ENCODE measurements around the gene TNPO2. TPM values are rescaled to one million over a fixed set of nuclear protein-coding genes. Genes with fewer than 3 reads are reported as not detected.

Gene TNPO2
- total RNA-seq, 1 experiment from 2014 or later, result 105 TPM

DNA sequence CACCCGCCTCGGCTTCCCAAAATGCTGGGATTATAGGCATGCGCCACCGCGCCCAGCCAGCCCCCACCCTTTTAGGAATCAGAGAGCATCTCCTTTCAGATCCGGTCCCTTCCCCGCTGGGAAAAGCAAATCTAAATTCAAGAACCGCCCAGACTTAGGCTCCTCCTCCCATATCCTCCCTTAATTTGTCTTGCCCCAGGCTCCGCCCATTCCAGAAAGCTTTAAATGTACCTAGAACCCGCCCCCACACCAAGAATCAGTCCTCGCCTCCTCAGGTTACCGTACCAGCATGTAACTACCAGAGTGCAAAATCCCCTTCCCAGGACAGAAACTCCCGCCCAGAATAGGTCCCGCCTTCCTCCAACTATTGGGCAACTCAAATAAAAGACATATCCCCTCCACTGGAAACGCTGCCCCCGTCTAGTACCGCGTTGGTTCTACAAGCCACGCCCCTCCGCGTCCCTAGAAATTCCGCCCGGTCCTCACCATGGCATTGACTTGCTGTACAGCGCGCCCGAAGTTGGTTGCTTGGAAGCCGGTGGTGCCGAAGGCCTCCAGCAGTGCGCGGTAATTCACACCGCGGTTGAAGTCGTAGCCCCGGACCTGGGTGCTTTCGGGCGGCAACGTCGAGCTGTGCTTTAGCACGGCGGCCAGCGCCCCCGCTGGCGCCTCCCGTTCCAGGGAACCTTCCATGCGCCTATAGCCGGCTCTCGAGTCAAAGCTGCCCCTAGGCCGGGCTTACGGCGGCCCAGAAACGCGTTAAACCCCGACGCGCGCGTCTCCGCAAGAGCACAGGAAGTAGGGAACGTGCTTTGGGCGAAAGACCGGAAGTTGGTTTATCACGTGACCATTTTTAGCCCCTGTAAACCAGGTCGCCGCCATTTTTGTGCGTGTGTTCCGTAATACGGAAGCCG, 42.4 kb downstream of the TNPO2 start, which contains the start of gene DHPS (continued):
- TF ChIP-seq ZNF532 (CRISPR knock-in tag; IDR thresholded peaks at IDR 0.05; ENCODE audit: borderline replicate concordance) (no peak), ZNF281 (CRISPR knock-in tag; IDR thresholded peaks at IDR 0.05) (no peak), ZNF512 (CRISPR knock-in tag; IDR thresholded peaks at IDR 0.05; ENCODE audit: borderline replicate concordance) (no peak), PRDM15 (CRISPR knock-in tag; IDR thresholded peaks at IDR 0.05) (no peak), FOXP1 (CRISPR knock-in tag; IDR thresholded peaks at IDR 0.05; ENCODE audit: borderline replicate concordance) (0 out of 2 replicates have a peak, but pooled peaks have one; percentile 19), ZNF423 (CRISPR knock-in tag; IDR thresholded peaks at IDR 0.05) (0 out of 2 replicates have a peak, but pooled peaks have one; percentile 5), ZNF263 (CRISPR knock-in tag; IDR thresholded peaks at IDR 0.05; ENCODE audit: low read depth) (no peak), FOXJ3 (CRISPR knock-in tag; IDR thresholded peaks at IDR 0.05; ENCODE audit: borderline replicate concordance) (no peak), TP53 (CRISPR knock-in tag; IDR thresholded peaks at IDR 0.05) (no peak), ZNF396 (CRISPR knock-in tag; IDR thresholded peaks at IDR 0.05; ENCODE audit: borderline replicate concordance) (no peak), SP1 (CRISPR knock-in tag; conservative IDR thresholded peaks at IDR 0.05) (peak; percentile 42), TEAD4 (CRISPR knock-in tag; IDR thresholded peaks at IDR 0.05) (peak; percentile 58; the same call in 1 of the 2 replicates), JUN (CRISPR knock-in tag; IDR thresholded peaks at IDR 0.05) (peak; percentile 62; the same call in 1 of the 2 replicates)
- TF ChIP-seq, protein P1, sequence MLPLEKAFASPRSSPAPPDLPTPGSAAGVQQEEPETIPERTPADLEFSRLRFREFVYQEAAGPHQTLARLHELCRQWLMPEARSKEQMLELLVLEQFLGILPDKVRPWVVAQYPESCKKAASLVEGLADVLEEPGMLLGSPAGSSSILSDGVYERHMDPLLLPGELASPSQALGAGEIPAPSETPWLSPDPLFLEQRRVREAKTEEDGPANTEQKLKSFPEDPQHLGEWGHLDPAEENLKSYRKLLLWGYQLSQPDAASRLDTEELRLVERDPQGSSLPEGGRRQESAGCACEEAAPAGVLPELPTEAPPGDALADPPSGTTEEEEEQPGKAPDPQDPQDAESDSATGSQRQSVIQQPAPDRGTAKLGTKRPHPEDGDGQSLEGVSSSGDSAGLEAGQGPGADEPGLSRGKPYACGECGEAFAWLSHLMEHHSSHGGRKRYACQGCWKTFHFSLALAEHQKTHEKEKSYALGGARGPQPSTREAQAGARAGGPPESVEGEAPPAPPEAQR (CRISPR knock-in tag; IDR thresholded peaks at IDR 0.05), result no peak
- TF ChIP-seq, protein P2, sequence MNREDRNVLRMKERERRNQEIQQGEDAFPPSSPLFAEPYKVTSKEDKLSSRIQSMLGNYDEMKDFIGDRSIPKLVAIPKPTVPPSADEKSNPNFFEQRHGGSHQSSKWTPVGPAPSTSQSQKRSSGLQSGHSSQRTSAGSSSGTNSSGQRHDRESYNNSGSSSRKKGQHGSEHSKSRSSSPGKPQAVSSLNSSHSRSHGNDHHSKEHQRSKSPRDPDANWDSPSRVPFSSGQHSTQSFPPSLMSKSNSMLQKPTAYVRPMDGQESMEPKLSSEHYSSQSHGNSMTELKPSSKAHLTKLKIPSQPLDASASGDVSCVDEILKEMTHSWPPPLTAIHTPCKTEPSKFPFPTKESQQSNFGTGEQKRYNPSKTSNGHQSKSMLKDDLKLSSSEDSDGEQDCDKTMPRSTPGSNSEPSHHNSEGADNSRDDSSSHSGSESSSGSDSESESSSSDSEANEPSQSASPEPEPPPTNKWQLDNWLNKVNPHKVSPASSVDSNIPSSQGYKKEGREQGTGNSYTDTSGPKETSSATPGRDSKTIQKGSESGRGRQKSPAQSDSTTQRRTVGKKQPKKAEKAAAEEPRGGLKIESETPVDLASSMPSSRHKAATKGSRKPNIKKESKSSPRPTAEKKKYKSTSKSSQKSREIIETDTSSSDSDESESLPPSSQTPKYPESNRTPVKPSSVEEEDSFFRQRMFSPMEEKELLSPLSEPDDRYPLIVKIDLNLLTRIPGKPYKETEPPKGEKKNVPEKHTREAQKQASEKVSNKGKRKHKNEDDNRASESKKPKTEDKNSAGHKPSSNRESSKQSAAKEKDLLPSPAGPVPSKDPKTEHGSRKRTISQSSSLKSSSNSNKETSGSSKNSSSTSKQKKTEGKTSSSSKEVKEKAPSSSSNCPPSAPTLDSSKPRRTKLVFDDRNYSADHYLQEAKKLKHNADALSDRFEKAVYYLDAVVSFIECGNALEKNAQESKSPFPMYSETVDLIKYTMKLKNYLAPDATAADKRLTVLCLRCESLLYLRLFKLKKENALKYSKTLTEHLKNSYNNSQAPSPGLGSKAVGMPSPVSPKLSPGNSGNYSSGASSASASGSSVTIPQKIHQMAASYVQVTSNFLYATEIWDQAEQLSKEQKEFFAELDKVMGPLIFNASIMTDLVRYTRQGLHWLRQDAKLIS (CRISPR knock-in tag; IDR thresholded peaks at IDR 0.05; ENCODE audit: borderline replicate concordance), result no peak
- TF ChIP-seq, protein P3, sequence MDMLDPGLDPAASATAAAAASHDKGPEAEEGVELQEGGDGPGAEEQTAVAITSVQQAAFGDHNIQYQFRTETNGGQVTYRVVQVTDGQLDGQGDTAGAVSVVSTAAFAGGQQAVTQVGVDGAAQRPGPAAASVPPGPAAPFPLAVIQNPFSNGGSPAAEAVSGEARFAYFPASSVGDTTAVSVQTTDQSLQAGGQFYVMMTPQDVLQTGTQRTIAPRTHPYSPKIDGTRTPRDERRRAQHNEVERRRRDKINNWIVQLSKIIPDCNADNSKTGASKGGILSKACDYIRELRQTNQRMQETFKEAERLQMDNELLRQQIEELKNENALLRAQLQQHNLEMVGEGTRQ (CRISPR knock-in tag; IDR thresholded peaks at IDR 0.05), result peak; percentile 95
- TF ChIP-seq, protein P4, sequence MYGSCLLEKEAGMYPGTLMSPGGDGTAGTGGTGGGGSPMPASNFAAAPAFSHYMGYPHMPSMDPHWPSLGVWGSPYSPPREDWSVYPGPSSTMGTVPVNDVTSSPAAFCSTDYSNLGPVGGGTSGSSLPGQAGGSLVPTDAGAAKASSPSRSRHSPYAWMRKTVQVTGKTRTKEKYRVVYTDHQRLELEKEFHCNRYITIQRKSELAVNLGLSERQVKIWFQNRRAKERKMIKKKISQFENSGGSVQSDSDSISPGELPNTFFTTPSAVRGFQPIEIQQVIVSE (CRISPR knock-in tag; IDR thresholded peaks at IDR 0.05; ENCODE audit: borderline replicate concordance), result no peak

All from WTC11 (cell line).